ENCODE measurements around the gene TLCD3B.

TLCD3B gene

GRCh38 chr16:29987371-29988085 is 43.5 kb downstream of the TLCD3B start:
- DNase-seq, result no peak

GRCh38 chr16:29986931-29987330 is 44.1 kb downstream of the TLCD3B start:
- no peak for DNase-seq

- no peak for DNase-seq
Measured at GRCh38 chr16:29986231-29986630, 44.8 kb downstream of the TLCD3B start.

- no peak for DNase-seq
Measured at GRCh38 chr16:29985271-29985811, 45.7 kb downstream of the TLCD3B start.

- no peak for DNase-seq
Measured at GRCh38 chr16:29984764-29985147, 46.3 kb downstream of the TLCD3B start.

GRCh38 chr16:29984137-29984763 is 46.8 kb downstream of the TLCD3B start:
- DNase-seq, result no peak

- DNase-seq, result no peak
Measured at GRCh38 chr16:29983420-29984136, 47.5 kb downstream of the TLCD3B start.

GRCh38 chr16:29982560-29983419 is 48.3 kb downstream of the TLCD3B start:
- DNase-seq, result no peak

GRCh38 chr16:29978564-29979270 is 52.4 kb downstream of the TLCD3B start:
- no peak for DNase-seq

- DNase-seq, result no peak
Measured at GRCh38 chr16:29978081-29978480, 53.0 kb downstream of the TLCD3B start.

GRCh38 chr16:29977063-29977825 is 53.8 kb downstream of the TLCD3B start:
- DNase-seq, result no peak

- no peak for DNase-seq
Measured at GRCh38 chr16:29975811-29976511, 55.1 kb downstream of the TLCD3B start.

GRCh38 chr16:29975134-29975538 is 55.9 kb downstream of the TLCD3B start:
- DNase-seq, result no peak

Data from activated CD4-positive, alpha-beta T cell treated with anti-CD3 and anti-CD28 coated beads for 48 hours (primary cell).